Tibial nerve (tissue), 4 donors: ENCODE measurements around the gene KHDRBS2.

ENCODE experiments used
- EP300 ChIP-seq, 2 donors: sonication (generic); formaldehyde crosslinking; IDR thresholded peaks; one replicate each; pipeline ENCODE4 v1.6.1; 2017; ENCODE audit warnings: antibody characterized with exemption in 2 of 2, mild to moderate bottlenecking in 1 of 2
- POLR2A ChIP-seq, 2 donors: fragments of 450-650 bp; IDR thresholded peaks; one replicate each; pipeline ENCODE4 v1.6.1; 2017; ENCODE audit warnings: antibody characterized with exemption in 2 of 2, mild to moderate bottlenecking in 2 of 2, moderate library complexity in 2 of 2
- TF ChIP-seq, protein P1 (sequence below), 5 experiments: fragments of 200-600 bp in 3 of 5; fragments of 450-650 bp in 2 of 5; sonication (generic) in 3 of 5; IDR thresholded peaks; one replicate each; pipeline ENCODE4 v1.5.1; 2016 to 2019; ENCODE audit warnings: antibody characterized with exemption in 5 of 5, mild to moderate bottlenecking in 3 of 5, moderate library complexity in 2 of 5

DNA sequence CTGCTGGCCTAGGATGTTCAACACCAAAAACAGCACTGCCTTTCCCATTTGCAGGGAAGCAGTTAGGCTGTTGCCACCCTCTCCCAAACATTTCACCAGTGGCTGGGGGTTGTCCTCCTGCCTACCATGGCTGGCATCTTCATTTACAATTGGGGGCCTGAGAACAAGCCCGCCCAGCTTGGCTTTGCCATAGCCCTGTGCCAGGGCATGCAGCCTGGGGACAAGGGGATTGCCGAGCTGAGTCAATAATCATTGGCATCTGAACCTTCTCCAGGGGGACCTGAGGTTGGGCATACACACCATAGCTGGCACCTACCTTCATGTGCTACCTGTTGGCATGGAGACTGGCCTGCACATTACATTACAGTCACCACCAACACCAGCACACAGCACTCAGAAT, 345.1 kb downstream of the KHDRBS2 start:
- TF ChIP-seq, protein P1, sequence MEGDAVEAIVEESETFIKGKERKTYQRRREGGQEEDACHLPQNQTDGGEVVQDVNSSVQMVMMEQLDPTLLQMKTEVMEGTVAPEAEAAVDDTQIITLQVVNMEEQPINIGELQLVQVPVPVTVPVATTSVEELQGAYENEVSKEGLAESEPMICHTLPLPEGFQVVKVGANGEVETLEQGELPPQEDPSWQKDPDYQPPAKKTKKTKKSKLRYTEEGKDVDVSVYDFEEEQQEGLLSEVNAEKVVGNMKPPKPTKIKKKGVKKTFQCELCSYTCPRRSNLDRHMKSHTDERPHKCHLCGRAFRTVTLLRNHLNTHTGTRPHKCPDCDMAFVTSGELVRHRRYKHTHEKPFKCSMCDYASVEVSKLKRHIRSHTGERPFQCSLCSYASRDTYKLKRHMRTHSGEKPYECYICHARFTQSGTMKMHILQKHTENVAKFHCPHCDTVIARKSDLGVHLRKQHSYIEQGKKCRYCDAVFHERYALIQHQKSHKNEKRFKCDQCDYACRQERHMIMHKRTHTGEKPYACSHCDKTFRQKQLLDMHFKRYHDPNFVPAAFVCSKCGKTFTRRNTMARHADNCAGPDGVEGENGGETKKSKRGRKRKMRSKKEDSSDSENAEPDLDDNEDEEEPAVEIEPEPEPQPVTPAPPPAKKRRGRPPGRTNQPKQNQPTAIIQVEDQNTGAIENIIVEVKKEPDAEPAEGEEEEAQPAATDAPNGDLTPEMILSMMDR (IDR thresholded peaks at IDR 0.05), result no peak
- TF ChIP-seq POLR2A (IDR thresholded peaks at IDR 0.05), result no peak
- TF ChIP-seq EP300 (IDR thresholded peaks at IDR 0.05), result no peak
